Upper lobe of left lung (tissue), 4 donors: ENCODE measurements around the gene FHIT.

Experiments
- CTCF ChIP-seq, 6 experiments: fragments of 450-650 bp in 4 of 6; fragments of 200-600 bp in 2 of 6; sonication (generic) in 2 of 6; IDR thresholded peaks; one replicate each; pipeline ENCODE4 v1.5.1; 2016 to 2019; ENCODE audit warnings: antibody characterized with exemption in 6 of 6
- EP300 ChIP-seq, 4 donors: sonication (generic); formaldehyde crosslinking; IDR thresholded peaks; one replicate each; pipeline ENCODE4 v1.5.1; 2017; ENCODE audit warnings: antibody characterized with exemption in 4 of 4, control low read depth in 2 of 4
- POLR2A ChIP-seq, 4 donors: fragments of 450-650 bp; IDR thresholded peaks; one replicate each; pipeline ENCODE4 v1.5.1; 2016 to 2017; ENCODE audit warnings: antibody characterized with exemption in 4 of 4, mild to moderate bottlenecking in 2 of 4

DNA sequence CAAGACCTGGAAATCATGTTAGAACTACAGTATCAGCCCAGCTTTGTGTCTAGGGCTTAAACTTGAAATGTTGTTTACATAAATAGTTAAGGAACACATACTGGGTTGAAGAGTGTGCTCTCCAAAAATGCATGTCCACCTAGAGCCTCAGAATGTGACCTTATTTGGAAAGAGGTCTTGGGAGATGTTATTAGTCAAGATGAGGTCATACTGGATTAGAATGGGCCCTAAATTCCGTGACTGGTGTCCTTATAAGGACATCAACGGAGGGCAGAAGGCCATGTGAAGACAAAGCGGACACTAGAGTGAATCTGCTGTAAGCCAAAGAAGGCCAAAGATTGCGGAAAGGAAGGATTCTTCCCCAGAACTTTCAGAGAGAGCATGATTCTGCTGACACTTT lies 1442.2 kb downstream of the FHIT start:
- no peak for TF ChIP-seq CTCF (IDR thresholded peaks at IDR 0.05)
- TF ChIP-seq POLR2A (IDR thresholded peaks at IDR 0.05), result no peak
- TF ChIP-seq EP300 (IDR thresholded peaks at IDR 0.05), result no peak
